Uterus (tissue), 4 donors: ENCODE data around the gene P2RY8. TPM values are rescaled to one million over a fixed set of nuclear protein-coding genes. Genes with fewer than 3 reads are reported as not detected.

Source experiments
- DNase-seq, 2 donors: peaks; one replicate each; pipeline ENCODE4 v3.0.0-alpha.2; 2019 to 2020
- H3K27ac ChIP-seq, 2 donors: fragments of 200-600 bp; sonication (generic); 1 replicate in 1 of 2; 2 replicates in 1 of 2; pipeline ENCODE4 v1.5.1; 2016 to 2018
- H3K27me3 ChIP-seq, 2 donors: fragments of 200-600 bp; sonication (generic); one replicate each; pipeline ENCODE4 v1.5.1; 2018 to 2019; ENCODE audit warnings: control low read depth in 1 of 2
- H3K36me3 ChIP-seq, 2 donors: fragments of 200-600 bp; sonication (generic); one replicate each; pipeline ENCODE4 v1.5.1; 2019; ENCODE audit warnings: control low read depth in 1 of 2
- H3K4me1 ChIP-seq, 2 donors: fragments of 200-600 bp; sonication (generic); one replicate each; pipeline ENCODE4 v1.5.1; 2018 to 2019; ENCODE audit warnings: control low read depth in 1 of 2
- H3K4me3 ChIP-seq, 2 donors: fragments of 200-600 bp; sonication (generic); 1 replicate in 1 of 2; 2 replicates in 1 of 2; pipeline ENCODE4 v1.5.1; 2018 to 2019; ENCODE audit warnings: mild to moderate bottlenecking in 1 of 2
- H3K9me3 ChIP-seq, 2 donors: fragments of 200-600 bp; sonication (generic); one replicate each; pipeline ENCODE4 v1.5.1; 2019; ENCODE audit warnings: control low read depth in 1 of 2
- POLR2A ChIP-seq, 2 donors: fragments of 450-650 bp; IDR thresholded peaks; one replicate each; pipeline ENCODE4 v1.6.1; 2016; ENCODE audit warnings: antibody characterized with exemption in 2 of 2, mild to moderate bottlenecking in 1 of 2, moderate library complexity in 1 of 2
- intact Hi-C: fragments of 100-400 bp; cut with DNase I; formaldehyde crosslinking; loops from one replicate; pipeline ENCODE4 v1.15.1; 2023; ENCODE audit warnings: low total_unique reads
- total RNA-seq, 4 donors: library from RNA; depleted of rRNA in 3 of 4; stranded (reverse); fragments of >200 nt in 3 of 4; gene quantifications; one replicate each; pipeline versions ENCODE4 v1.1.0 to v1.2.4, GENCODE V29; 2014 to 2023
- TF ChIP-seq, protein P1 (sequence below), 4 experiments: fragments of 200-600 bp in 2 of 4; fragments of 450-650 bp in 2 of 4; sonication (generic) in 2 of 4; IDR thresholded peaks; one replicate each; pipeline ENCODE4 v1.5.1; 2016 to 2019; ENCODE audit warnings: antibody characterized with exemption in 4 of 4, mild to moderate bottlenecking in 2 of 4, moderate library complexity in 1 of 4
- donor health status: DM: yes; HTN: yes; CAD: no.

The P2RY8 gene
- total RNA-seq, 4 donors from 2014 or later = 0.59 to 3.6 (median 0.90) TPM; not detected in 1

DNA sequence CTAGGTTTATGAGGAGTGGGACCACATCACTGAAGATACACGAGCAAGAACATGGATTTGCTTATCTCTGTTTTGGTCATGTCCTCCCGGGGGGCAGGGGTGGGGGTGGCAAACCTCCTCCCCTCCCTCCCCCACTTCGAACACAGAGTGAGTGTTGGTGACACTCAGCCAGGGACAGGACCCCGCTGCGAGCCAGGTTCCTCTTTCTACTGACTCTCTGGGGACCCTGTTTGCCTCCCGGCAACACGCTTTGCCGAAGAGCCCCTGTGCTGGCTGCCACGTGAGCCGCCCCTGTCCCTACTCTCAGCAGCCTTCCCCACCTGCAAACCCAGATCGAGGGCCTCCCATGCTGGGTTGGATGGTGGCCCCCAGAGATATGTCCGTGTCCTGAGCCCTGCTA lies 34.7 kb downstream of the P2RY8 start:
- no peak overlapping the region for H3K4me3 ChIP-seq
- TF ChIP-seq, protein P1, sequence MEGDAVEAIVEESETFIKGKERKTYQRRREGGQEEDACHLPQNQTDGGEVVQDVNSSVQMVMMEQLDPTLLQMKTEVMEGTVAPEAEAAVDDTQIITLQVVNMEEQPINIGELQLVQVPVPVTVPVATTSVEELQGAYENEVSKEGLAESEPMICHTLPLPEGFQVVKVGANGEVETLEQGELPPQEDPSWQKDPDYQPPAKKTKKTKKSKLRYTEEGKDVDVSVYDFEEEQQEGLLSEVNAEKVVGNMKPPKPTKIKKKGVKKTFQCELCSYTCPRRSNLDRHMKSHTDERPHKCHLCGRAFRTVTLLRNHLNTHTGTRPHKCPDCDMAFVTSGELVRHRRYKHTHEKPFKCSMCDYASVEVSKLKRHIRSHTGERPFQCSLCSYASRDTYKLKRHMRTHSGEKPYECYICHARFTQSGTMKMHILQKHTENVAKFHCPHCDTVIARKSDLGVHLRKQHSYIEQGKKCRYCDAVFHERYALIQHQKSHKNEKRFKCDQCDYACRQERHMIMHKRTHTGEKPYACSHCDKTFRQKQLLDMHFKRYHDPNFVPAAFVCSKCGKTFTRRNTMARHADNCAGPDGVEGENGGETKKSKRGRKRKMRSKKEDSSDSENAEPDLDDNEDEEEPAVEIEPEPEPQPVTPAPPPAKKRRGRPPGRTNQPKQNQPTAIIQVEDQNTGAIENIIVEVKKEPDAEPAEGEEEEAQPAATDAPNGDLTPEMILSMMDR (IDR thresholded peaks at IDR 0.05) = no peak
- DNase-seq = peak in 1 of 2 donors; percentile 5

DNA sequence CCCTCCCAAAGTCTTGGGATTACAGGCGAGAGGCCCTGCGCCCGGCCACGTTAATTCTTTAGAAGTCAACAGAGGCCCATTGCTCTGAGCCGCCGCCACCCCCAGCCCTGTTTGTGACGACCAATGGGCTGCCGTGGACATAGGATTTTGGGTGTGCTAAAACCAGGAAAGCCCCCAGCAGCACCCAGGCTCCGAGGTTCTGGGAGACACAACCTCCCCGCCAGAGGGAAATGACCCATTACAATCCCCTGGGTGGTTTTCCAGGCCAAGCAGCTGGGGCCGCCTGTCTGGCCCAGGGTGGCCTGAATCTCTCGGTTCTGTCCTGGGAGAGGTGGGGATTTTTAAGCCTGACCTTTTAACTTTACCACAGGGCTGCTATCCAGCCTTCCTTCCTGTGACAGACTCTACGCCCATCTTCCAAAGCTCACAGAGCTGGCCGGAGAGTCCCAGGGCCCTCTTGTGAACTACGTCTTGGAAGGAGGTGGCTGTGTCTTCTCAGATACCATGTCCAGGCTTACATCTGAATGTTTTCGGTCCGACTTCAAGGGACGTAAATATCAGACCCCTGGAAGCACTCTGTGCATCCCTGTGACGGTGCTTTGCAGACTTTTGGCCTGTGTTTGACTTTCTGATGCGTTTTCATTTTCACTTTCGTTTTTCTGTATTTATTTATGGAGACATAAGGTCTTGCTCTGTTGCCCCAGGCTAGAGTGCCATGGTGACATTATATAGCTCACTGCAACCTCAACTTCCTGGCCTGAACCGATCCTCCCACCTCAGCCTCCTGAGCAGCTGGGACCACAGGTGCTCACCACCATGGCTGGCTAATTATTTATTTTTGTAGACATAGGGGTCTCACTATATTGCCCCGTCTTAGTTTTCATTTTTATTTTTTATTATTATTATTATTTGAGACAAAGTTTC lies 36.0 kb downstream of the P2RY8 start:
- Histone ChIP-seq H3K27me3 (no peaks in the 10 kb centered on the region), H3K27ac (peak overlapping the region; percentile 24 to 41), H3K4me3 (no peak overlapping the region), H3K36me3 (no peaks in the 10 kb centered on the region), H3K4me1 (no peaks in the 10 kb centered on the region), H3K9me3 (no peaks in the 10 kb centered on the region)
- intact Hi-C loops = no loop called here
- TF ChIP-seq, protein P1 (IDR thresholded peaks at IDR 0.05) = no peak
- no peak for TF ChIP-seq POLR2A (IDR thresholded peaks at IDR 0.05)
- DNase-seq = no peak

More for the DNA sequence above, 34.7 kb downstream of the P2RY8 start:
- no peaks in the 10 kb centered on the region for H3K9me3 ChIP-seq
- intact Hi-C loops = no loop called here
- H3K27ac ChIP-seq = no peak overlapping the region
- H3K27me3 ChIP-seq = no peaks in the 10 kb centered on the region
- H3K4me1 ChIP-seq = no peaks in the 10 kb centered on the region
- H3K36me3 ChIP-seq = no peaks in the 10 kb centered on the region

DNA sequence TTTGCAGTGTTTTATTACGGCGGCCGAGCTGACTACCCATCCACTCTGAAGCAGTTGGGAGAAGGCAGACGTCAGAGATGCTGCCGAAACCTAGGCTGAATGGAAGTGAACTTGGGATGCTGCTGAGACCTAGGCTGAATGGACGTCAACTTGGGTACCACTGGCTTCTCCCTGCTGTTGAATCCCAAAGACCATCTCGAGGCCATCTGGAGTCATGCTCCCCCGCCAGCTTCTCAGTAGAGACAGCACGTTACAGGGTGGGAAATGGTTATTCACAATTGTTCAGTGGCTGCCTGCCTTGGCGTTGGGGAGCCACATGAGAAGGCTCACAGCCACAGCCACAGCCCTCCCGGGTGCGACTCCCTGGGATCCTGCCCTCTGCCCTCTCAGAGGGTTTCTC lies 40.9 kb downstream of the P2RY8 start:
- H3K27ac ChIP-seq = no peak overlapping the region
- no peaks in the 10 kb centered on the region for H3K27me3 ChIP-seq
- intact Hi-C loops = no loop called here
- H3K9me3 ChIP-seq = no peaks in the 10 kb centered on the region
- DNase-seq = no peak
- H3K4me1 ChIP-seq = no peaks in the 10 kb centered on the region
- no peaks in the 10 kb centered on the region for H3K36me3 ChIP-seq
- TF ChIP-seq, protein P1 (IDR thresholded peaks at IDR 0.05) = no peak
- no peak for TF ChIP-seq POLR2A (IDR thresholded peaks at IDR 0.05)
- H3K4me3 ChIP-seq = no peak overlapping the region

DNA sequence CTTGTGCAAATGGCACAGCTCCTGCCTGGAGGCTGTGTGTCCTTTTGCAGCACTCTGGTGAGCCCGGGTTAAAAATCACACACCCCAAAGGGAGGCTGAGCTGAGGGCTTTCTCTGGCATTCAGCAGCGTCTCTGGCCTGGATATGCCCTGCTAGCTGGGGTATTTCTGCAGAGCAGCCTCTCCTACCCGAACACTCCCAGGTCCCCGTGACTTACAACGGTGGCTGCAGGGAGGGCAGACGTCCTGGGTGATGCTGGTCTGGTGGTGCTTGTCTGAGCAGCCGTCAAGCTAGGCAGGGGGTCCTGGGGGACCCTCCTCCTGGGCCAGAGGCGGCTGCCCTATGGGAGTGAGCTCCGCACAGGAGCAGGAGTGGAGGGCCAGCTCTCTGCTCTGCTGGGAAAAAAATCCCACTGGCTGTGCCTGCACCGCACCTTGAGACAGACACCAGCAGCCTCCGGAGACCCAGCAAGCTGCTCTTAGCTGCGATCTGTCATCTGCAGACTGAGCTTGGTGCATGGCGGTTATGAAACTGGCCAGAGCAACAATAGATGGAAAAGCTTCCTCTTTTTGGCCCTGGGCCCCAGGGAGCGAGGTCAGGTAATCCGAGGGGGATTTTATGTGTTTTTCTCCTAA lies 43.0 kb downstream of the P2RY8 start:
- no peaks in the 10 kb centered on the region for H3K4me1 ChIP-seq
- no peaks in the 10 kb centered on the region for H3K27me3 ChIP-seq
- no peak for DNase-seq
- no peak overlapping the region for H3K27ac ChIP-seq
- intact Hi-C loops = no loop called here
- H3K36me3 ChIP-seq = no peaks in the 10 kb centered on the region
- H3K9me3 ChIP-seq = no peaks in the 10 kb centered on the region
- TF ChIP-seq POLR2A (IDR thresholded peaks at IDR 0.05) = no peak
- TF ChIP-seq, protein P1 (IDR thresholded peaks at IDR 0.05) = no peak
- H3K4me3 ChIP-seq = no peak overlapping the region

DNA sequence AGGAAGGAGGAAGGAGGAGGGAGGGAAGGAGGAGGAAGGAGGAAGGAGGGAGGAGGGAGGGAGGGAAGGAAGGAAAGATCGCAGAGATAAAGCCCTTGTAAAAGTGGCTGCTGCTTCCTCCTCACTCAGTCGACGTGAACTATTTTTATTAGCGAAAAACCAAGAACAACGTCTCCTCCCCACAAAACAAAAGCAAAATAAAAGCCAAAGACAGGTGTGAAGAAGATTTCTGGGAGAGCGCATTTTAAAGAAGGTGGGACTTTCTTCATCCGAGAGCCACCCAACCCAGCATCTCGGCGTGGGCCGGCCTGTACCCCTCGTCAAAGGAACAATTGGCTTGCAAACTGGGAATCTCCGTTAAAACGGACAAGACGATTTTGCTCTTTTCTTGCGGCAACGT lies 43.6 kb downstream of the P2RY8 start:
- Histone ChIP-seq H3K27ac (no peak overlapping the region), H3K9me3 (no peaks in the 10 kb centered on the region), H3K4me1 (no peaks in the 10 kb centered on the region), H3K4me3 (no peak overlapping the region), H3K36me3 (no peaks in the 10 kb centered on the region), H3K27me3 (no peaks in the 10 kb centered on the region)
- intact Hi-C loops = no loop called here
- no peak for TF ChIP-seq POLR2A (IDR thresholded peaks at IDR 0.05)
- TF ChIP-seq, protein P1 (IDR thresholded peaks at IDR 0.05) = no peak
- no peak for DNase-seq
